GM21576 (cell line): ENCODE measurements around the gene DUS2.

ENCODE experiments used
- ATAC-seq: cut with Tn5 transposase; IDR thresholded peaks from one replicate; pipeline ENCODE4 v1.9.1; 2021; ENCODE audit warnings: mild to moderate bottlenecking, moderate library complexity; ENCODE audit not compliant: unreplicated experiment

Gene DUS2

DNA sequence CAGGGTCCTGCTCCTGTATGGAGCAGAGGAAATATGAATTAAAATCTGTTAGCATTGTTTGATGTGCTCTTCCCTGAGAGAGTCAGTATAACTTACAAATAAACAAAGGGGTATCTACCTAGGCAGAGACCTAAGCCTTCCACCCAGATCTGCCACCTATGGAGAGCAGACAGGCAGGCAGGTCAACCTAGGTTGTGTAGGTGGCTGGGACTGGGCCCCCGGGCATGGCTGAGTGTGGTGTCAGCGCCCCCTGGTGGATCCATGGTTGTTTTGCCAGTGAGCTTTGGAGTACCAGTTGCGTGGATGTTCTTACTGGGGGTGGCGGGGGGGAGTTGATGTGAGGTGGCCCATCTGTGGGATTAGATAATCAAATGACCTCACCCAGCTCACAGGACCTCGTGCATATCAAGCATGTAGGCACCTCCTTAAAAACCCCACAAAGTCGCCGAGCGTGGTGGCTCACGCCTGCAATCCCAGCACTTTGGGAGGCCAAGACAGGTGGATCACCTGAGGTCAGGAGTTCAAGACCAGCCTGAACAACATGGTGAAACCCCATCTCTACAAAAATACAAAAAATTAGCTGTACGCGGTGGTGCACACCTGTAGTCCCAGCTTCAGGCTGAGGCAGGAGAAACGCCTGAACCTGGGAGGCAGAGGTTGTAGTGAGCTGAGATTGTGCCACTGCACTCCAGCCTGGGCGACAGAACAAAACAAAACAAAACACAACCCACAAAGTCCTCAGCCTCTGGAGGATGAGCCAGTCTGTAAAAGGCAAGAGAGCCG is 17.6 kb downstream of the DUS2 start:
- peak; percentile 77 for ATAC-seq

DNA sequence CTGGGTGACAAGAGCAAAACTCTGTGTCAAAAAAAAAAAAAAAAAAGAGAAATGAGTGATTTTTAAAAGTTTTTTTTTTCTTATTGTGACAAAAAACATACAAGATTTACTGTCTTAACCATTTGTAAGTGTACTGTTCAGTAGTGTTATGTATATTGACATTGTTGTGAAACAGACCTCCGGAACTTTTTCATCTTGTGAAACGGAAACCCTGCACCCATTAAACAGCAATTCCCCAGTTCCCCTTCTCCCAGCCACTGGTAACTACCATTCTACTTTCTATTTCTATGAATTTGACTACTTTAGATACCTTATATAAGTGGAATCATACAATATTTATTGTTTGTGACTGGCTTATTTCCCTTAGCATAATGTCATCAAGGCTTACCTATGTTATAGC is 18.7 kb downstream of the DUS2 start:
- ATAC-seq = no peak

DNA sequence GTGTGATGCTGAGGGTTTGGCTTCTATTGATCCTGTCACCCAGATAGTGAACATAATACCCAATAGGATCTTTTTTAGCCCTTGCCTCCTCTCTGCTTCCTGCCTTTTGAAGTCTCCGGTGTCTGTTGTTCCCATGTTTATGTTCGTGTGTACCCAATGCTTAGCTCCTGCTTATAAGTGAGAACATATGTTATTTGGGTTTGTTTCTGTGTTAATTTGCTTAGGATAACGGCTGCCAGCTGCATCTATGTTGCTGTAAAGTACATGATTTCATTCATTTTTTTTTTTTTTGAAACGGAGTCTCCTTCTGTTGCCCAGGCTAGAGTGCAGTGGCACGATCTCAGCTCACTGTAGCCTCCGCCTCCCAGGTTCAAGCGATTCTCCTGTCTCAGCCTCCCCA is 23.0 kb downstream of the DUS2 start:
- no peak for ATAC-seq

DNA sequence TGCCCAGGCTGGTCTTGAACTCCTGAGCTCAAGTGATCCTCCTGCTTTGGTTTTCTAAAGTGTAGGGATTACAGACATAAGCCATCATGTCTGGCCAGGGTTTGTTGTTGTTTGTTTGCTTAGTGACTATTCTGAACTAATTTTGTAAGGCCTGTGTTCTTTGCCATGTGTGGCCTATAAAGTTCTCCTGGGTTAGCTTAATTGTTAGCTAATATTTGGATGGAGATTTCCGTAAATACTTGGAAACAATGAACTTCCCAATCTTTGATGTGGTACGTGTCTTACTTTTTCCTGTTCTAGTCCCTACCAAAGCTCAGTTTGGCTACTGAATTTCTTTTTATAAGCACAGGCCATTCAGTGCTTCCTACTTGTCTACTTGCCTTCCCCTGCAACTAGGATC is 24.9 kb downstream of the DUS2 start:
- no peak for ATAC-seq

DNA sequence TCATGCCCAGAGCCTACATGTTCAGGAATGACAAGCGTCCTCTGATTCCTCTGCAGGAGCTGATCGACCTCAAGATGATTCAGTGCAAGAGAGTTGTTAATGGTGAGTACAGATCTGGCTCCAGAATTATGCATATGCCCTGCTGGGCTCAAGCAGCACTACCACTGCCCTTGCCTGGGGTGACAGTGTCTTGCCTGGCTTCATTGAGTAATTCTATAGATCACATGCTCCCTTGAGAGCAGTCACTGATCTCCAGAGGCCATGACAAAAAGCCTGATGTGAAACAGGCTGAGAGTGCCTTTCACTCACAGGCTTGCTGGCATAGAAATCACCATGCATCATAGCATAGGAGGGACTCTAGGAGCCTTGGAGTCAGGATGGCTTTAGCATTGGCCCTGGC is 26.4 kb downstream of the DUS2 start:
- no peak for ATAC-seq

DNA sequence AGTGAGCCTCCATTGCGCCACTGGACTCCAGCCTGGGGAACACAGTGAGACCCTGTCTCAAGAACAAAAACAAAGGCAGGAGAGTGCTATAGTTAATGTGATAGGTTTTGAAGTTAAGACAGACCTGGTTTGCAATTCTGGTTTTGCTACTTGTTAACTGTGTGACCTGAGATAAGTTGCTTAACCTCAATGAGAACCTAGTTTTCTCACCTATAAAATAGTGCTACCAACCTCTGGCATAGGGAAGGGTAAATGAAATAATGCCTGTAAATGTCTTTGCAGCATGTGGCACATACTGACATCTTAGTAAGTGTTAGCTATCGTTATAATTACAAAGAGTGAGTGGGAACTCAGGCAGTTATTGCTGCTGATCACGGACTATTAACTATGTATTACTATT is 32.3 kb downstream of the DUS2 start:
- no peak for ATAC-seq

DNA sequence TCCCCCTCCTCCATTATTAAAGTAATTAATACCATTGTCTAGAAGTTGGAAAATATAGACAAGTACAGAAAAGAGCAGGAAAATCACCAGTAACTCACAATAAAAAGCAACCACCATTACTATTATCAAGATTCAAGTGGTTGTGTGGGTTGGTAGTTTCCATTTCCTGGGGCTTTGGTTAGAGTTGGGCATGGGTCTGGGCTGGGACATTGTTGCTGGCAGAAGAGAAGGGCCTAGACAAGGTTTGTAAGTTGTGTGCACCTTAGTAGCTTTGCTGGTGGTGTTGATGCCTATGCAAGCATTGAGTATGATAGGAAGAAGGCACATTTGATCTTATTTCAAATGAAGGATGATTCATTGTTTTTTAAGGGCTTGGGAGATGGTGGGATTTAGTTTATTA is 36.7 kb downstream of the DUS2 start:
- ATAC-seq = no peak

DNA sequence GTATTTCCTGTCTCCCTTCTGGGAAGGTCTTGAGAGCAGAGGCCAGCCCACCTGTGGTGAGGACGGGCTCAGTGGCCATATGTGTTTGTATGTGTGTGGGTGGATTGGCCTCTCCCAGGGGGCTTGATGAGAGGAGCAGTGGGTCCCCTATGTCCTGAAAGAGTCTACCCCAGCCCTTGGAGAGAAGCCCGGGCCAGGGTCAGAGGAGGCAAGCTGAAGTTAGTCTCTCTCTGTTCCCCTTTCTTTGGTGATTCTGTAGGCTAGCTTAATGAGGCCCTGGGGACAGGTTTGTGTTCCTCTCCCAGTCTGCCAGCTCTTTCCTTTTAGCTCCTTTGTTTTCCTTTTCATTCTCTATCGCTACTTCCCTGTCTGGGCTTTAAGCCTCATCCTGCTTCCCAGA is 38.3 kb downstream of the DUS2 start:
- ATAC-seq = no peak

DNA sequence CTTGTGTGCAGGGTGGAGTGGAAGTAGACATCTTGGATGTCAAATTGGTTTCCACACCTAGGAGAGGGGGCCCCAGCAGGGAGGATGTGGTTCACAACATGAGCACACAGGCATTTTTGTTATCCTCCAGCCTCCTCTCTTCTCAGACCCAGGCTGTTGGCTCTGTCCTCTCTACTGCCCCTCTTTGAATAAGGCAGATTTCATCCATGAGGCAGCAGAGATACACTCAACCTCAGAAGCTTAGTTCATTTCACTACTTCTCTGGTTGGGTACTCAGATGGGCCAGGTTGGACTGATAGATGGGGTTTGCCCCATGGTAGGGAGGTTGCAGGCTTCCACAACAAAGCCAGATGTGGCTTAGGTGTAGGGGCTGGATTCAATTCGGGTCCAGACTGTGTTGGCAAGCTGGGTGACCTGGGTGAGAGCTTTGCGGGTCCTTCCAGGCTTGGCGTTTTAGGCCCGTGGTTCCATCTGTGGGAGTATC is 39.9 kb downstream of the DUS2 start:
- no peak for ATAC-seq

DNA sequence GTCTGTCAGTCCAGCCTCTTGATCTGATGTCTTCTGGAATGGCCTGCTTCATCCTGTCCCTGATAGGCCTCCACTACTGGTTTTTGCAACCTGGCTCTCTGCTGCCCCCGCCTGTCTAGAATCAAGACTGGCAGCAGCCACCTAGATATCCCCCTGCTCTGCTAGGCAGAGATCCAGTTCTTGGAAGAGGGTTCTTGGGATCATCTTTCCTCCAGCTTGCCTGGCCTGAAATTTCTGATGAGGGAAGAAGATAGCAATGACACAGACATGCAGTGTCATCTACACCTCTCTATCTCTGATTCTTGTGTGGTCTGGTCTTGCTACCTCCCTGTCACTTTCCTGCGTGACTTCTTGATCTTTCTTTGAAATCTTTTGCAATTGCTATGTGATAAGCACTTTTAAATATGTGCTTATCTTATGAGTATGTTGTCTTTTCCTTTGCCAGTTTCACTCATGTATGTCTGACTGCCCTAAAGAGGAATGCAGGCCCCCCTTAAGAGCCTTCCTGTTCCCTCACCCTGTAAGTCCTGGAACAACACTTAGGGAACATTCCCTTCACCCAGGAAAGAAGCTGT is 41.8 kb downstream of the DUS2 start:
- no peak for ATAC-seq

DNA sequence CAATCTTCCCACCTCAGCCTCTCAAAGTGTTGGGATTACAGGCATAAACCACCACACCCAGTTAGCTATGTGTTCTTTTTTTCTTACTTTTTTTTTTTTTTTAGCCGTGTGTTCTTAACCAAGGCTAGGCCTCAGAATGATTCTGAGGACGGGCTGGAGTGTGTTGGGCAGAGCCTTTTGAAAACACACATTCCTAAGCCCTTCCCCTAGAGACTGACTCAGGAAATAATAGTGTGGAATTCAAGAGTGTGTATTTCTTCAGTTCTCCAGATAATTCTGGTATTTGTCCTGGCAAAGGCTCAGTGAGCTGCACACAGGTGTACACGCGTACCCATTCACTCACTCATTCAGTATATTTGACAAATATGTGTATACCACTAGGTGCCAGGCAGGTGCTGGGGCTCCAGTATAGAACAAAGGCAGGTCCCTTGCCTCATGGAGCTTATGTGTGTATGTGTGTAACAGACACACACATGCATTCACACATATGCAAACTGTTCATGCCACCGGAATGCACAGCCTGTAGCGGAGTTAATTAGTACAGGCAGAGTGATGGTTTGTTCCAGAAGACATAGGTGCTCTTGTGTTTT is 42.7 kb downstream of the DUS2 start:
- ATAC-seq = no peak

DNA sequence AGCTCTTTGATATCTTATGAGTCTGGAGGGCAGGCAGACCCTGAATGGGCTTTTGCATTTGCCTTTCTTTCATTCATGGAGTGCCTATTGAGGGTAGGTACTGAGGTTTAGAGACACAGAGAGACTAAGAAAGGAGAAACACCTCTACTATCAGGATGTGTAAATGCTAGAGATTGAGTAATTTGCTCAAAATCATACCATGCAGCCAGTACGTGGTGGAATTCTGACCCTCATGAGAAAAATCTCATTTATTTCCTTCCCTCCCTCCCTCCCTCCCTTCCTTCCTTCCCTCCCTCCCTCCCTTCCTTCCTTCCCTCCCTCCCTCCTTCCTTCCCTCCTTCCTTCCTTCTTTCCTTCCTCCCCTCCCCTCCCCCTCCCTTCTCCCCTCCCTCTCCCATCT is 43.7 kb downstream of the DUS2 start:
- ATAC-seq = no peak

DNA sequence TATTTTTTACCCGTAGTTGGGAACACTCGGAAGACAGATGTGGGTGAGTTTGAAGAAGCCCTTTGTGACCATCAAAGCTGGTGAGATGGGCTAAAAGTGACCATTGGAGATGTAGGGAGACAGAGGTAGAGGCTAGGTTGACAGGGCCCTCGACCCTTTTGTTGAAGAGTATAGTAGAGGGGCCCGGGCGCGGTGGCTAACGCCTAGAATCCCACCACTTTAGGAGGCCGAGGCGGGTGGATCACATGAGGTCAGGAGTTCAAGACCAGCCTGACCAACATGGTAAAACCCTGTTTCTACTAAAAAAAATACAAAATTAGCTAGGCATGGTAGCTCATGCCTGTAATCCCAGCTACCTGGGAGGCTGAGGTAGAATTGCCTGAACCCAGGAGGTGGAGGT is 45.8 kb downstream of the DUS2 start:
- ATAC-seq = no peak

DNA sequence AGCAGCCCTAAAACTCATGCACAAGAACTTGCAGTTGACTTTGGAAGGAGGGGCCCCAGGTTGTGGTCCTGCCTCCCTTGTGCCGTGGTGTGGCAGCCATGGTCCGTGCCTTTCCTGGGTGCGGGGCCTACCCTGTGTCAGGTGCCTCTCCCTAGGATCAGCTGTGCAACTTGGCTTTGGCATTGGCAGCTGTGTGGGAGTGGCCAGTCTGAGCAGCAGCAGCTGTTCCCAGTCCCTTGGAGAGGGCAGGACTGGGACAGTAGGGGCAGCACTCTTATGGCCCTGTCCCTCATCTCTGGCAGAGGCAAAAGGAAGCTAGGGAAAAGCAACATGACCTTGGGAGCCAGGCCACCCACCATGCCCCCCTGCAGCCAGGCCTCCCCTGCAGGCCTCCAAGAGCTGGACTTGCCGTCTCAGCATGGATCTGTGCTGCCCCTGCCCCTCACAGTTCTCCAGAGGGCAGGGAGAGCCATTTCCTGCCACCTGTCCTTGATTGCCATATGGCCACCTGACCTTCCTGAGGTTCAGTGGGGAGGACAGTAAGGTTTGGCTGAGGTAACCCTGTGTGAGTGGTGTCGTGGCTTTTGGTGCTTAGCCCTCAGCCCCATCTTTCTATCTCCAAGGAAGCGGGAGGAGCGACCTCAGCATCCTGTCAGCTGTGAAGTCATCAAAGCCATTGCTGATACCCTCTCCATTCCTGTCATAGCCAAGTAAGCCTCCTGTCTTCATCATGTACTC is 46.6 kb downstream of the DUS2 start:
- no peak for ATAC-seq

DNA sequence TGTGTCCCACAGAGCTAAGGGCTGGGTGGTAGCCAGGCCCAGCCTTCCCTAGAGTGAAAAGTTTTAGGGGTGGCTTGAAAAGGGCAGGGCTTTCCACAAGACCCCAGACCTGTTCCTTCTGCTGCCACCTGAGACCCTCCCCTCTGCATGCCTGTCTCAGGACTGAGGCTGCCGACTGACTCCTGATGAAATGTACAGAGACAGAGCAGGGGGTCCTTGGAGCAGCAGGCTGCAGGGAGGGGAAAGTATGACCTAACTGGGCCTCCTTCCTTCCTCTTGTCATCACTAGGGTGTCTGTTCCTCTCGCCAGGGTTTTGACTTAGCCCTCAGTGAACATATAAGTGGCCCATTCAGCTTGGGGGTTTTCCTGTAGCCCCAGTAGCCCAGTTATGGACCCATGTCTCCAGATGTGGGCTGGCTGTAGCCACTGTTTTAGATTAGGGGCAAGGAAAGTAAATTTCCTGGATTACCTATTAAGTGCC is 47.2 kb downstream of the DUS2 start:
- no peak for ATAC-seq

DNA sequence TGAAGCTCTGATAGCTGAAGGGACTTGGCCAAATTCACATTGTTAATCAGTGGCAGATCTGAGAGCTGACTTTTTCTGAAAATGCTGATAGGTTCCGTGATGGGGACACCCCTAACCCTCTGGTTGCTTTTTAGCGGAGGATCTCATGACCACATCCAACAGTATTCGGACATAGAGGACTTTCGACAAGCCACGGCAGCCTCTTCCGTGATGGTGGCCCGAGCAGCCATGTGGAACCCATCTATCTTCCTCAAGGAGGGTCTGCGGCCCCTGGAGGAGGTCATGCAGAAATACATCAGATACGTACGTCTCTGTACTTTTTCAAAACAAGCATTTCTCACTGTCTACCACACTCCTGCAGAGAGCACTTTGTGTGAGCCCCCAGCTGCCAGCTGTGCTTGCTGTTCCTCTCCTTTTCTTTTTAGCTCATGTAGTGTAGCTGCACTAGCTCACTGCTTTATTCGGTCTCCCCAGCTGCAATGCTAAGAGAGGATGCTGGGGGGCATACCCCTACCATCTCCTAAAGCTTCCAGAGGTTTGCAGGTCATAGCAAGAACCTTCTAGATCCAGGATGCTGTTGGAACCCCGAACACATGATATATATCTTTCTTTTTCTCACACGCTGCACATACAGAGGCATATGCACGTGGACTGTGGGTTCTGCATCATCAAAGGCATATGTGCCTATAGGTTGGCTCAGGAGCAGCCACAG is 47.9 kb downstream of the DUS2 start:
- ATAC-seq = no peak

DNA sequence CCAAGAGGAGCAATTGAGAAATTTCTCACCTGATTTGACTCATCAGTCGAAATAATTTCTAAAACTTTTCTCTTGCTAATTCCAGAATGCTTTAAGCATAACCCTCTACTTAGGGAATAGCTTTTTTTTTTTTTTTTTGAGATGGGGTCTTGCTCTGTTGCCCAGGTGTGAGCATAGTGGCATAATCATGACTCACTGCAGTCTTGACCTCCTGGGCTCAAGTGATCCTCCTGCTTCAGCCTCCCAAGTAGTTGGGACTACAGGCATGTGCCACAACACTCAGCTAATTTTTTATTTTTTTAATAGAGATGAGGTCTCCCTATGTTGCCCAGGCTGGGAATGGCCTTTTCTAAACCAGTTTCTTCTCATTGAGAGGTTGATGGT is 48.4 kb downstream of the DUS2 start:
- ATAC-seq = no peak

DNA sequence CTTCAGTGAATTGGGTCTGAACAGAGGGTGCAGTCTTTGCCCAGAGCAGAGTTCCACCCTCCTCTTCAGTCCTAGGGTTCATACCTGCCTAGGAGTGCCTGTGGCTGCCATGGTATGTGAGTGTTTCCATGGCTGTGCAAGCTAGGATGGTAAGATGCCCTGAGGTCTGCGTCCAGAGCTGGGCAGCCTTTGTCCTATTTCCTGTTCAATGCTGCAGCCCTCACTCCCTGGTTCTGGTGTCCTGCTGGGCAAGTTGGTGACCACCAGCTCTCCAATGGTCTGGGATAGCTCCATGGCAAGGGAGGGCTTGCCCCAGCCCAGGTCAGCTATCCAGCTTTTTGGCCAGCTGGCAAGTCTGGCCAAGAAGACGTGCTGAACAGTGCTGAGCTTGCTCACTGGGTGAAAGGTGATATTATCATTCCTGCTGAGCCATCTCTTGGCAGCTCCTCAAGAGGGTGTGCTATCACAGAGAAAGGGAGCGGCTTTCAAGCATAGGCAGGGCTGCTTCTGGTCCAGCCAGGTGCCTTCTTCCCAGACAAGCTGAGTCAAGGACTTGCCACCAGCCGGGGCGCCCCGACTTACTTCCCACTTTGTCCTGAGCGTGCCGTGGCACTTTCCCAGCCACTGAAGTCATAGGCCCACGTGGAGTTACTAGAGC is 49.1 kb downstream of the DUS2 start:
- no peak for ATAC-seq

DNA sequence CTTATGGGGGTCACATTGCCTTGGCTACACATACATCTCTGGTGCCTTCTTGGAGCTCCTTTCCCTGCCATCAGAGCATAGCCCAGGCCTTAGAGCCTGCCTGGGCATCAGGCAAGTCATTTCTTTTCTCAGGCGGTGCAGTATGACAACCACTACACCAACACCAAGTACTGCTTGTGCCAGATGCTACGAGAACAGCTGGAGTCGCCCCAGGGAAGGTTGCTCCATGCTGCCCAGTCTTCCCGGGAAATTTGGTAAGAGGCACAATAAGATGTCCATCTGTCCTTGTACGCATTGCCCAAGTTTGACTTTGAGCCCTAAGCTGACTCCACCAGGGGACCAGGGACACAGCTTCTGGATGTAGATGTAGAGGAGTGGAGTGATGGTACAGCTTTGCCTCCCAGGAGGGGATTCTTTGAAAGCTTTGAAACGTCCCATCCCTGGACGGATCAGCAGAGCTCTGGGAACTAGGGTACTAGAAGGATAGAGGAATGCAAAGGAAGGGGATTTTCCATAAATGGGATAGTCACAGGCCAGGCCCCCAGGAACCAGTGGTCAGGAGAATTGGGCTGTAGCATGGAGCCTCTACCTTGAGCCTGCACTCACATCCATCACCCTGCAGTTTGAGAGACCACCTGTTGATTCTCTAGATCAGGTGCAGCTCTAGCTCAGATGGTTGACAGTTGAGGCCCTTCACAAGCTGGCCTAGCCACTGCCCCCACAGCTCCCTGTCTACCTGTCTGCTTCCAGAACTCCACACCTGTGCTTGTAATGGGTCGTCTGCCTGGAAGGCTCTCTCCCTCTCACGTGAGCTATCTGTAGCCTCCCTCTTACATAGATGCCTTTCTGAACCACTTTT is 51.0 kb downstream of the DUS2 start:
- ATAC-seq = no peak
